ENCODE data around the gene HSPA12A. TPM values are rescaled to one million over a fixed set of nuclear protein-coding genes. Genes with fewer than 3 reads are reported as not detected.

The HSPA12A gene
- total RNA-seq, 2 experiments from 2014 or later, result 0.49 TPM; not detected in 1

DNA sequence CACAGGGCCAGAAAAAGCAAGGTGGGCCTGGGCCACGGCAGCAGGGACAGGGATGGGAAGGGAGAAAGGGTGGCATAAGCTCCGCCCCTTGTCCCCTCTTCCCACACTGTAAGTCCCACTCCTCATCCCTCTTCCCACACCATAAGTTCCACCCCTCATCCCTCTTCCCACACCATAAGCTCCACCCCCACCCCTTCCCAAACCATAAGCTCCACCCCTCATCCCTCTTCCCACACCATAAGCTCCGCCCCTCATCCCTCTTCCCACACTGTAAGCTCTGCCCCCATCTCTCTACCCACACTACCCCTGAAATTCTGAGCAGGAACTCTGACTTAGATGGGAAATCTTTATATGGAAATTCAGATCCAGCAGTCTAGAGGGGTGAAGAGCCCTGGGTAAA, 55.7 kb downstream of the HSPA12A start:
- DNase-seq, result no peak
- Histone ChIP-seq H3K36me3 (ENCODE audit: insufficient read depth, low read length) (no peaks in the 10 kb centered on the region), H3K4me3 (ENCODE audit: low read length) (no peak overlapping the region), H3K4me1 (ENCODE audit: insufficient read depth, low read length) (peaks cover 3% of the 10 kb centered on the region), H3K27ac (ENCODE audit: low read depth in 1 of 2, low read length in 2 of 2) (no peak overlapping the region), H3K9me3 (ENCODE audit: control insufficient read depth in 1 of 2, insufficient read depth in 1 of 2, low read length in 2 of 2) (no peaks in the 10 kb centered on the region), H3K27me3 (ENCODE audit: control insufficient read depth in 1 of 2, insufficient read depth in 2 of 2, low read length in 2 of 2) (peaks cover 10 to 17% of the 10 kb centered on the region in 2 experiments)
- POLR2A ChIA-PET, result no interaction called here
- CTCF ChIA-PET, result no interaction called here
- H3K4me3 Mint-ChIP-seq, result no peak overlapping the region
- no peak for ATAC-seq (ENCODE audit: poor library complexity)
- H3K27me3 Mint-ChIP-seq, result peaks cover 66% of the 10 kb centered on the region
- no peak overlapping the region for H3K27ac Mint-ChIP-seq
- H3K4me1 Mint-ChIP-seq (ENCODE audit: low read depth), result no peaks in the 10 kb centered on the region
- no peaks in the 10 kb centered on the region for H3K9me3 Mint-ChIP-seq
- no peaks in the 10 kb centered on the region for H3K36me3 Mint-ChIP-seq (ENCODE audit: low read depth)
- intact Hi-C loops (cut with DNase I, micrococcal nuclease), result no loop called here
- TF ChIP-seq CTCF (IDR thresholded peaks at IDR 0.05), result no peak

DNA sequence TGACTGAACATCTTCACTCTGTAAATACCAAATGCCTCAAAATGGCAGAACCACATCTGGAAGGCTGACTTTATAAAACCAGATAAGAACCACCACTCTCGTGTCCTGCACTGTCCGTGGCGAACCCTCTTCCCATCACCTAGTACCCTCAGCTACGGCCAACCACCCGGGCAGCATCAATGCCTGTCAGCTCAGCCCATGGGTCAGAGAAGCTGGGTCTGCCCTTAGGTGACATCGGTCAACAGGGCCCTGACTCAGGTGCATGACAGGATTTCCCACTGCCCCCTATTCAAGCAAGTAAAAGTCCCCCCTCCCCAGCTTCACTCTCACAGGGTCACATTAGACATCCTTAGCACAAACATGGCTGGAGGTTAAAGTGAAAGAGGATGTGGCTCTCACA, 56.6 kb downstream of the HSPA12A start:
- POLR2A ChIA-PET, result no interaction called here
- no peak for TF ChIP-seq CTCF (IDR thresholded peaks at IDR 0.05)
- peaks cover 68% of the 10 kb centered on the region for H3K27me3 Mint-ChIP-seq
- intact Hi-C loops (cut with DNase I, micrococcal nuclease), result no loop called here
- ATAC-seq (ENCODE audit: poor library complexity) (no peak), DNase-seq (peak in 1 of 14 experiments; percentile 1)
- CTCF ChIA-PET, result no interaction called here
- Histone ChIP-seq H3K9me3 (ENCODE audit: control insufficient read depth in 1 of 2, insufficient read depth in 1 of 2, low read length in 2 of 2) (no peaks in the 10 kb centered on the region), H3K27me3 (ENCODE audit: control insufficient read depth in 1 of 2, insufficient read depth in 2 of 2, low read length in 2 of 2) (peaks cover 3 to 11% of the 10 kb centered on the region in 2 experiments), H3K4me1 (ENCODE audit: insufficient read depth, low read length) (peaks cover 3% of the 10 kb centered on the region), H3K27ac (ENCODE audit: low read depth in 1 of 2, low read length in 2 of 2) (no peak overlapping the region), H3K36me3 (ENCODE audit: insufficient read depth, low read length) (no peaks in the 10 kb centered on the region), H3K4me3 (ENCODE audit: low read length) (no peak overlapping the region)
- H3K4me1 Mint-ChIP-seq (ENCODE audit: low read depth), result no peaks in the 10 kb centered on the region
- H3K36me3 Mint-ChIP-seq (ENCODE audit: low read depth), result no peaks in the 10 kb centered on the region
- H3K4me3 Mint-ChIP-seq, result no peak overlapping the region
- H3K27ac Mint-ChIP-seq, result no peak overlapping the region
- no peaks in the 10 kb centered on the region for H3K9me3 Mint-ChIP-seq

DNA sequence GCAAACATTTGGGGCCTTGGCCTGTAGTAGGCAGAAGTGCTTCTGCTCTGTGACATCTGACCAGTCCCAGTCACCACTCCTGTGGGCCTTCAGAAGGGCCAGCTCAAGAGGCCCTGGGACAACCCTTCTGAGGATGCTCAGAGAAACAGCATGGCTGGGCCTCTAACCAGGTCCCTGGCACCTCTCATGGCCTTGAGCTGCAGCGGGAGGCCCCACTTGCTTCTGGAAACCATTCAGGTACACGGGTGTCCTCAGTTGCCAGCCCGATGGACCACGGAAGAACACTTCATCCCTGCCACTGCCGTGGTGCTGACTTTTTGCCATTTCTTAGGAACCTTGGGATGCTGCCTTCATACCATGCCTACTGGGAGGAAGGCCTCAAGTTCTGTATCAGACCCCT, 57.6 kb downstream of the HSPA12A start:
- no peaks in the 10 kb centered on the region for H3K4me1 Mint-ChIP-seq (ENCODE audit: low read depth)
- H3K36me3 ChIP-seq (ENCODE audit: insufficient read depth, low read length), result no peaks in the 10 kb centered on the region
- H3K4me1 ChIP-seq (ENCODE audit: insufficient read depth, low read length), result peaks cover 3% of the 10 kb centered on the region
- no peak overlapping the region for H3K27ac Mint-ChIP-seq
- H3K27me3 ChIP-seq (ENCODE audit: control insufficient read depth in 1 of 2, insufficient read depth in 2 of 2, low read length in 2 of 2), result peaks cover 3 to 6% of the 10 kb centered on the region in 2 experiments
- DNase-seq (no peak), ATAC-seq (ENCODE audit: poor library complexity) (no peak)
- H3K4me3 ChIP-seq (ENCODE audit: low read length), result no peak overlapping the region
- H3K36me3 Mint-ChIP-seq (ENCODE audit: low read depth), result no peaks in the 10 kb centered on the region
- intact Hi-C loops (cut with DNase I, micrococcal nuclease), result loop anchor here (5.0 kb wide), 1 partner anchor 83 kb away; no protein-coding TSS in a partner anchor
- TF ChIP-seq CTCF (IDR thresholded peaks at IDR 0.05), result no peak
- CTCF ChIA-PET, result no interaction called here
- no peaks in the 10 kb centered on the region for H3K9me3 ChIP-seq (ENCODE audit: control insufficient read depth in 1 of 2, insufficient read depth in 1 of 2, low read length in 2 of 2)
- H3K27ac ChIP-seq (ENCODE audit: low read depth in 1 of 2, low read length in 2 of 2), result no peak overlapping the region
- H3K9me3 Mint-ChIP-seq, result no peaks in the 10 kb centered on the region
- peaks cover 60% of the 10 kb centered on the region for H3K27me3 Mint-ChIP-seq
- H3K4me3 Mint-ChIP-seq, result no peak overlapping the region
- POLR2A ChIA-PET, result no interaction called here

Measured in CD4-positive, alpha-beta T cell (primary cell).